ENCODE data around the gene MYBPH. TPM values are rescaled to one million over a fixed set of nuclear protein-coding genes. Genes with fewer than 3 reads are reported as not detected.
A peak's percentile ranks its signal among the peaks of the same experiment; 100 is the strongest.

Gene MYBPH
- total RNA-seq, 1 experiment from 2014 or later, result 25.9 TPM

- H3K36me3 ChIP-seq (ENCODE audit: control insufficient read depth, insufficient read depth, low read length), result no peaks in the 10 kb centered on the region
- H3K27ac Mint-ChIP-seq (ENCODE audit: unreplicated experiment), result peak overlapping the region; percentile 69
- no peak for TF ChIP-seq CTCF (IDR thresholded peaks at IDR 0.05; ENCODE audit: insufficient read depth in 1 of 2, low read depth in 1 of 2, low read length in 1 of 2, severe bottlenecking in 1 of 2, unreplicated experiment in 1 of 2)
- H3K36me3 Mint-ChIP-seq (ENCODE audit: insufficient read depth, unreplicated experiment), result no peaks in the 10 kb centered on the region
- H3K4me3 Mint-ChIP-seq (ENCODE audit: unreplicated experiment), result peak overlapping the region; percentile 3
- ChIA-PET POLR2A (interaction anchor here (1.1 kb wide), 1 partner anchor 24 kb away, joined by 5 read pairs; the partner anchor contains the start of gene CHI3L1), CTCF (interaction anchor here (0.7 to 1.9 kb wide), 9 partner anchors 22 to 212 kb away, joined by 3 to 7 read pairs (median 3); partner anchors contain the start of gene ADORA1)
- peaks cover 69% of the 10 kb centered on the region for H3K4me1 ChIP-seq
- DNase-seq, result peak; percentile 78 to 82
- no peak overlapping the region for H3K4me3 ChIP-seq (ENCODE audit: low read depth, low read length)
- H3K9me3 Mint-ChIP-seq (ENCODE audit: unreplicated experiment), result no peaks in the 10 kb centered on the region
- H3K4me1 Mint-ChIP-seq (ENCODE audit: low read depth, unreplicated experiment), result peaks cover 41% of the 10 kb centered on the region
- no peaks in the 10 kb centered on the region for H3K9me3 ChIP-seq
- intact Hi-C loops (cut with micrococcal nuclease; ENCODE audit: unreplicated experiment), result loop anchor here (1.0 kb wide), 2 partner anchors 23 to 33 kb away; no protein-coding TSS in a partner anchor
- no TSS peak for BruUV-seq (replicated peaks)
- no peaks in the 10 kb centered on the region for H3K27me3 ChIP-seq (replicated peaks; ENCODE audit: control insufficient read depth, insufficient read depth, low read length)
- H3K27me3 Mint-ChIP-seq (ENCODE audit: insufficient read depth, unreplicated experiment), result no peaks in the 10 kb centered on the region
Measured at GRCh38 chr1:203210988-203211387, 35.4 kb upstream of the MYBPH start.

- Histone ChIP-seq H3K9me3 (no peaks in the 10 kb centered on the region), H3K4me1 (peaks cover 69% of the 10 kb centered on the region), H3K4me3 (ENCODE audit: low read depth, low read length) (no peak overlapping the region), H3K27me3 (replicated peaks; ENCODE audit: control insufficient read depth, insufficient read depth, low read length) (no peaks in the 10 kb centered on the region), H3K36me3 (ENCODE audit: control insufficient read depth, insufficient read depth, low read length) (no peaks in the 10 kb centered on the region)
- Mint-ChIP-seq H3K4me3 (ENCODE audit: unreplicated experiment) (no peak overlapping the region), H3K36me3 (ENCODE audit: insufficient read depth, unreplicated experiment) (no peaks in the 10 kb centered on the region), H3K27ac (ENCODE audit: unreplicated experiment) (peak overlapping the region; percentile 69), H3K9me3 (ENCODE audit: unreplicated experiment) (no peaks in the 10 kb centered on the region), H3K27me3 (ENCODE audit: insufficient read depth, unreplicated experiment) (no peaks in the 10 kb centered on the region), H3K4me1 (ENCODE audit: low read depth, unreplicated experiment) (peaks cover 40% of the 10 kb centered on the region)
- intact Hi-C loops (cut with micrococcal nuclease; ENCODE audit: unreplicated experiment), result no loop called here
- ChIA-PET POLR2A (interaction anchor here (1.1 kb wide), 1 partner anchor 24 kb away, joined by 5 read pairs; the partner anchor contains the start of gene CHI3L1), CTCF (interaction anchor here (0.7 to 1.9 kb wide), 7 partner anchors 21 to 212 kb away, joined by 3 to 7 read pairs (median 5); partner anchors contain the start of gene ADORA1)
- BruUV-seq (replicated peaks), result no TSS peak
- TF ChIP-seq CTCF (IDR thresholded peaks at IDR 0.05; ENCODE audit: insufficient read depth in 1 of 2, low read depth in 1 of 2, low read length in 1 of 2, severe bottlenecking in 1 of 2, unreplicated experiment in 1 of 2), result no peak
- DNase-seq, result no peak
Measured at GRCh38 chr1:203210350-203210749, 34.7 kb upstream of the MYBPH start.

- no peaks in the 10 kb centered on the region for H3K9me3 ChIP-seq
- no peak overlapping the region for H3K4me3 Mint-ChIP-seq (ENCODE audit: unreplicated experiment)
- H3K27ac Mint-ChIP-seq (ENCODE audit: unreplicated experiment), result no peak overlapping the region
- no peak for TF ChIP-seq CTCF (IDR thresholded peaks at IDR 0.05; ENCODE audit: insufficient read depth in 1 of 2, low read depth in 1 of 2, low read length in 1 of 2, severe bottlenecking in 1 of 2, unreplicated experiment in 1 of 2)
- POLR2A ChIA-PET, result no interaction called here
- no peaks in the 10 kb centered on the region for H3K27me3 ChIP-seq (replicated peaks; ENCODE audit: control insufficient read depth, insufficient read depth, low read length)
- H3K27me3 Mint-ChIP-seq (ENCODE audit: insufficient read depth, unreplicated experiment), result no peaks in the 10 kb centered on the region
- CTCF ChIA-PET, result interaction anchor here (0.5 kb wide), 1 partner anchor 157 kb away, joined by 3 read pairs; no protein-coding TSS in a partner anchor
- no peaks in the 10 kb centered on the region for H3K9me3 Mint-ChIP-seq (ENCODE audit: unreplicated experiment)
- H3K36me3 ChIP-seq (ENCODE audit: control insufficient read depth, insufficient read depth, low read length), result no peaks in the 10 kb centered on the region
- no peaks in the 10 kb centered on the region for H3K36me3 Mint-ChIP-seq (ENCODE audit: insufficient read depth, unreplicated experiment)
- H3K4me1 Mint-ChIP-seq (ENCODE audit: low read depth, unreplicated experiment), result peaks cover 48% of the 10 kb centered on the region
- no peak overlapping the region for H3K4me3 ChIP-seq (ENCODE audit: low read depth, low read length)
- intact Hi-C loops (cut with micrococcal nuclease; ENCODE audit: unreplicated experiment), result no loop called here
- peaks cover 79% of the 10 kb centered on the region for H3K4me1 ChIP-seq
- BruUV-seq (replicated peaks), result no TSS peak
- DNase-seq, result no peak
Measured at GRCh38 chr1:203208181-203208580, 32.6 kb upstream of the MYBPH start.

Measured in Caco-2 (cell line).